B cell (primary cell): ENCODE data around the gene CIT. TPM values are rescaled to one million over a fixed set of nuclear protein-coding genes. Genes with fewer than 3 reads are reported as not detected.
A peak's percentile ranks its signal among the peaks of the same experiment; 100 is the strongest.

Experiments used
- ATAC-seq: fragments of 200-7000 bp; cut with Tn5 transposase; one replicate; pipeline ENCODE4 v1.10.0; 2021; ENCODE audit warnings: low read depth, mild to moderate bottlenecking, moderate number of reproducible peaks, moderate library complexity
- CTCF ChIA-PET: fragments of 350-600 bp; sonication (Branson Sonifier 250); formaldehyde crosslinking; loops from one replicate; lab custom pipeline; 2021; ENCODE audit warnings: antibody characterized with exemption, inconsistent platforms; lab: Charles Lee
- POLR2A ChIA-PET: fragments of 350-600 bp; sonication (Branson Sonifier 250); formaldehyde crosslinking; loops from one replicate; lab custom pipeline; 2021; ENCODE audit warnings: antibody characterized with exemption; lab: Charles Lee
- DNase-seq: peaks from one replicate; pipeline ENCODE4 v3.0.0; 2013
- H2AFZ ChIP-seq: 2 replicates; pipeline ENCODE4 v1.6.1; 2012; ENCODE audit warnings: mild to moderate bottlenecking, low read depth, low read length; ENCODE audit not compliant: insufficient read depth, poor library complexity, severe bottlenecking
- H3K27ac ChIP-seq, 2 donors: 1 replicate in 1 of 2; 2 replicates in 1 of 2; pipeline ENCODE4 v1.5.1; 2012 to 2013; ENCODE audit warnings: low read length in 2 of 2, mild to moderate bottlenecking in 2 of 2, moderate library complexity in 1 of 2
- H3K27me3 ChIP-seq, 4 experiments: fragments of 200-600 bp in 1 of 4; sonication (generic) in 1 of 4; replicated peaks in 1 of 4; 1 replicate in 2 of 4; 2 replicates in 2 of 4; pipeline versions ENCODE4 v1.6.1 to v1.7.0; 2013 to 2016; ENCODE audit warnings: low read length in 3 of 4, mild to moderate bottlenecking in 2 of 4, mixed read lengths in 1 of 4, moderate library complexity in 1 of 4; ENCODE audit not compliant: insufficient read depth in 4 of 4, control insufficient read depth in 3 of 4; ENCODE audit errors: control extremely low read depth in 1 of 4
- H3K36me3 ChIP-seq, 2 experiments: replicated peaks in 1 of 2; 1 replicate in 1 of 2; 2 replicates in 1 of 2; pipeline versions ENCODE4 v1.6.1 to v1.7.1; 2013; ENCODE audit warnings: low read length in 1 of 2; ENCODE audit not compliant: insufficient read depth in 2 of 2, control insufficient read depth in 1 of 2; ENCODE audit errors: control extremely low read depth in 1 of 2, extremely low read depth in 1 of 2
- H3K4me1 ChIP-seq, 2 donors: fragments of 200-600 bp in 1 of 2; sonication (generic) in 1 of 2; 1 replicate in 1 of 2; 2 replicates in 1 of 2; pipeline versions ENCODE4 v1.5.1 to v1.6.1; 2013 to 2017; ENCODE audit warnings: low read length in 2 of 2; ENCODE audit not compliant: control insufficient read depth in 2 of 2, insufficient read depth in 2 of 2
- H3K4me2 ChIP-seq: replicated peaks from 2 replicates; pipeline ENCODE3; 2012; ENCODE audit warnings: mild to moderate bottlenecking, low read depth, low read length; ENCODE audit not compliant: poor library complexity, severe bottlenecking
- H3K4me3 ChIP-seq, 5 experiments: fragments of 200-600 bp in 1 of 5; sonication (generic) in 1 of 5; 1 replicate in 3 of 5; 2 replicates in 2 of 5; pipeline versions ENCODE4 v1.5.1 to v1.7.0; 2011 to 2016; ENCODE audit warnings: low read length in 4 of 5, mild to moderate bottlenecking in 4 of 5, low read depth in 2 of 5, control low read depth in 1 of 5, moderate library complexity in 1 of 5; ENCODE audit not compliant: insufficient read depth in 1 of 5; ENCODE audit errors: control extremely low read depth in 1 of 5, extremely low read depth in 1 of 5
- H3K79me2 ChIP-seq: fragments of 200-600 bp; sonication (generic); one replicate; pipeline ENCODE4 v1.6.0; 2016; ENCODE audit warnings: low read length; ENCODE audit not compliant: control insufficient read depth, insufficient read depth
- H3K9ac ChIP-seq: fragments of 200-600 bp; sonication (generic); 2 replicates; pipeline ENCODE4 v1.6.1; 2017; ENCODE audit warnings: mild to moderate bottlenecking, low read length, moderate library complexity
- H3K9me3 ChIP-seq, 3 donors: one replicate each; pipeline versions ENCODE4 v1.6.1 to v1.7.1; 2013; ENCODE audit warnings: low read length in 2 of 3; ENCODE audit not compliant: control insufficient read depth in 2 of 3, insufficient read depth in 1 of 3; ENCODE audit errors: control extremely low read depth in 1 of 3
- H4K20me1 ChIP-seq: 2 replicates; pipeline ENCODE4 v1.6.0; 2012; ENCODE audit warnings: mild to moderate bottlenecking, low read length; ENCODE audit not compliant: insufficient read depth, control insufficient read depth, poor library complexity, severe bottlenecking
- H3K27ac Mint-ChIP-seq: one replicate; pipeline ENCODE4 v1.8.0; 2021; ENCODE audit warnings: mixed read lengths
- H3K27me3 Mint-ChIP-seq: one replicate; pipeline ENCODE4 v1.8.0; 2021; ENCODE audit warnings: mixed read lengths
- H3K4me1 Mint-ChIP-seq: one replicate; pipeline ENCODE4 v1.8.0; 2021; ENCODE audit warnings: mixed read lengths
- H3K4me3 Mint-ChIP-seq: one replicate; pipeline ENCODE4 v1.8.0; 2021; ENCODE audit warnings: mixed read lengths
- H3K9me3 Mint-ChIP-seq: one replicate; pipeline ENCODE4 v1.8.0; 2022; ENCODE audit warnings: mixed read lengths; ENCODE audit not compliant: insufficient read depth
- EZH2 ChIP-seq: IDR thresholded peaks from 2 replicates; pipeline ENCODE4 v1.6.1; 2012; ENCODE audit warnings: borderline replicate concordance, low read depth, mild to moderate bottlenecking, moderate library complexity, low read length; ENCODE audit not compliant: insufficient read depth, poor library complexity, severe bottlenecking
- WGBS: methylation state at CpG from one replicate; pipeline ENCODE4 v1.1.5; 2013; ENCODE audit warnings: missing lambda C conversion rate; ENCODE audit not compliant: insufficient coverage; 5-methylcytosine and 5-hydroxymethylcytosine counted together
- intact Hi-C: fragments of 100-400 bp; cut with micrococcal nuclease; formaldehyde crosslinking; loops from one replicate; pipeline ENCODE4 v1.10.0; 2022
- polyA plus RNA-seq: library from polyadenylated mRNA; depleted of rRNA; stranded (reverse); fragments of >200 nt; gene quantifications from 2 replicates; pipeline ENCODE4 v1.2.3, GENCODE V29; 2012
- total RNA-seq, 2 donors: library from RNA; stranded (reverse); fragments of 120-200 nt in 1 of 2; gene quantifications; 1 replicate in 1 of 2; 2 replicates in 1 of 2; pipeline versions ENCODE4 v1.2.3 to v1.2.4, GENCODE V29; 2013 to 2022
- TF ChIP-seq, protein P1 (sequence below): fragments of 200-600 bp; IDR thresholded peaks from one replicate; pipeline ENCODE4 v1.8.0; 2022; ENCODE audit warnings: antibody characterized with exemption, mild to moderate bottlenecking

The CIT gene
- total and polyA plus RNA-seq, 2 donors (not counting 1 experiment from before 2014, with no cell fraction given): 1.4 to 6.1 TPM

DNA sequence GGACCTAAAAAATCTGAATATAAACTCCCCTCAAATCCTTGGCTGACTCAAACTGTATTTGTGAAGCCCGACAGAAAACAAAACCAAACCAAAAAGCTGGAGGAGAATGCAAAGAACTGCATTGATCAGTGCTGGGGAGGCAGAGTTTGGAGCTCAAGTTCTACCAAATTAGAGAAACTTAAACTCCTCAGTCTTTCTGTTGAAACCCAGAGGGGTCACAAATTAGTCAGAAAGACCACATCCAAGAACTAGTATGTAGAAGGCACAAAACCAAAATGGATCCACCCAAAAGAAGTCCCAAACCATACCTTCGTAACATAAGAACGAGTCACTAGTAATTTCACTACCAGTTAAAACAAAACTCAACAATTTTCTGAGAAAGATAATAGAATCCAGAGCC, 224.5 kb downstream of the CIT start:
- Histone ChIP-seq H3K79me2 (no peaks in the 10 kb centered on the region), H3K4me1 (no peaks in the 10 kb centered on the region), H3K4me2 (no peak overlapping the region), H3K36me3 (no peaks in the 10 kb centered on the region), H3K9me3 (peaks cover 0 to 17% (median 12%) of the 10 kb centered on the region in 3 donors), H4K20me1 (no peaks in the 10 kb centered on the region), H2AFZ (no peak overlapping the region), H3K4me3 (no peak overlapping the region), H3K9ac (no peak overlapping the region), H3K27ac (no peak overlapping the region), H3K27me3 (peaks cover 0 to 7% (median 2%) of the 10 kb centered on the region in 4 experiments)
- Mint-ChIP-seq H3K27ac (no peak overlapping the region), H3K4me3 (no peak overlapping the region), H3K4me1 (no peaks in the 10 kb centered on the region), H3K27me3 (peaks cover 12% of the 10 kb centered on the region), H3K9me3 (peaks cover 2% of the 10 kb centered on the region)
- ChIA-PET CTCF (no interaction called here), POLR2A (no interaction called here)
- DNase-seq (no peak), ATAC-seq (no peak)
- WGBS: no CpG with 5 or more reads among the region's 3 CpGs
- intact Hi-C loops: no loop called here
- TF ChIP-seq, protein P1, sequence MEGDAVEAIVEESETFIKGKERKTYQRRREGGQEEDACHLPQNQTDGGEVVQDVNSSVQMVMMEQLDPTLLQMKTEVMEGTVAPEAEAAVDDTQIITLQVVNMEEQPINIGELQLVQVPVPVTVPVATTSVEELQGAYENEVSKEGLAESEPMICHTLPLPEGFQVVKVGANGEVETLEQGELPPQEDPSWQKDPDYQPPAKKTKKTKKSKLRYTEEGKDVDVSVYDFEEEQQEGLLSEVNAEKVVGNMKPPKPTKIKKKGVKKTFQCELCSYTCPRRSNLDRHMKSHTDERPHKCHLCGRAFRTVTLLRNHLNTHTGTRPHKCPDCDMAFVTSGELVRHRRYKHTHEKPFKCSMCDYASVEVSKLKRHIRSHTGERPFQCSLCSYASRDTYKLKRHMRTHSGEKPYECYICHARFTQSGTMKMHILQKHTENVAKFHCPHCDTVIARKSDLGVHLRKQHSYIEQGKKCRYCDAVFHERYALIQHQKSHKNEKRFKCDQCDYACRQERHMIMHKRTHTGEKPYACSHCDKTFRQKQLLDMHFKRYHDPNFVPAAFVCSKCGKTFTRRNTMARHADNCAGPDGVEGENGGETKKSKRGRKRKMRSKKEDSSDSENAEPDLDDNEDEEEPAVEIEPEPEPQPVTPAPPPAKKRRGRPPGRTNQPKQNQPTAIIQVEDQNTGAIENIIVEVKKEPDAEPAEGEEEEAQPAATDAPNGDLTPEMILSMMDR: no peak
- TF ChIP-seq EZH2: no peak

DNA sequence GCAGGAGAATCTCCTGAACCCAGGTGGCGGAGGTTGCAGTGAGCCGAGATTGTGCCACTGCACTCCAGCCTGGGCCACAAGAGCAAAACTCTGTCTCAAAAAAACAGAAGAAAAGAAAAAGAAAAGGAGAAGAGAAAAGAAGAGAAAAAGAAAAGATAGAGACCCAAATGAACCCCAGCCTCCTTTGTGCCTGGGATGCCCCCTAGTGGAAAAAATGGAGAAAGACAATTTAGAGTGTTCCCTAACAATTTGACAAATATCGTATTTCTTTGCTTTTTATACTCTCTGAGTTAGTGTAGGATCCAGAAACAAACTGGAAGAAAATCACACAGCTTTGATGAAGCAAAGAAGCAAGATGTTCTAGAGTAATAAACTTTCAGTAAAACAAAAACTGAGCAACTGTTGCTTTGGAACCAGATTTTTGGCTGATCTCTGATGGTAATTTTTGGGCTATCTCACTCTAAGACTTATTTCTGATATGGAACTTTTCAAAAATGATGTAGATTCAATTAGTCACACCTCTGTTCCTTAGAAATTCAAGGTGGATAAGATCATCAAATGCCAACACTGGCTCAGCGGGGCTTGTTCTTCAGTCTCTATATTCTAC, 227.8 kb downstream of the CIT start:
- H3K4me2 ChIP-seq: no peak overlapping the region
- ChIA-PET CTCF (interaction anchor here (1.0 kb wide), 1 partner anchor 19 kb away, joined by 3 read pairs; the partner anchor contains the start of gene PRKAB1), POLR2A (no interaction called here)

More for the DNA sequence above, 227.8 kb downstream of the CIT start:
- ATAC-seq: no peak
- intact Hi-C loops: no loop called here
- Histone ChIP-seq H3K36me3 (no peaks in the 10 kb centered on the region), H2AFZ (no peak overlapping the region), H3K79me2 (no peaks in the 10 kb centered on the region), H3K4me3 (no peak overlapping the region), H3K9ac (no peak overlapping the region), H3K27ac (no peak overlapping the region), H3K27me3 (peaks cover 0 to 9% (median 2%) of the 10 kb centered on the region in 4 experiments), H4K20me1 (no peaks in the 10 kb centered on the region), H3K4me1 (no peaks in the 10 kb centered on the region), H3K9me3 (peaks cover 0 to 17% (median 7%) of the 10 kb centered on the region in 3 donors)
- Mint-ChIP-seq H3K4me1 (no peaks in the 10 kb centered on the region), H3K4me3 (no peak overlapping the region), H3K27ac (no peak overlapping the region), H3K27me3 (peaks cover 19% of the 10 kb centered on the region), H3K9me3 (peaks cover 2% of the 10 kb centered on the region)
- WGBS: 80% methylated on average over 2 of the region's 4 CpGs
- TF ChIP-seq, protein P1: peak; percentile 78
- TF ChIP-seq EZH2: no peak
- DNase-seq: no peak
